K562 (cell line): ENCODE data around the gene COL8A2. TPM values are rescaled to one million over a fixed set of nuclear protein-coding genes. Genes with fewer than 3 reads are reported as not detected.
A peak's percentile ranks its signal among the peaks of the same experiment; 100 is the strongest.

Source experiments
- FOXA1 ChIP-seq: fragments of 450-650 bp; IDR thresholded peaks from 2 replicates; pipeline ENCODE4 v1.6.1; 2016; ENCODE audit warnings: mild to moderate bottlenecking, borderline replicate concordance
- SIRT6 ChIP-seq: IDR thresholded peaks from one replicate; pipeline ENCODE4 v1.6.1; 2012; ENCODE audit warnings: low read depth, mild to moderate bottlenecking, control low read depth, inconsistent platforms, low read length, moderate library complexity
- ZC3H4 ChIP-seq: sonication (generic); formaldehyde crosslinking; IDR thresholded peaks from 2 replicates; pipeline ENCODE4 v1.9.0; 2021; ENCODE audit warnings: missing genetic modification reagents, borderline replicate concordance
- ZFP1 ChIP-seq: fragments of 450-650 bp; formaldehyde crosslinking; IDR thresholded peaks from 2 replicates; pipeline ENCODE4 v1.4.0; 2020; ENCODE audit warnings: mild to moderate bottlenecking, mixed read lengths
- ZNF282 ChIP-seq: sonication (generic); formaldehyde crosslinking; IDR thresholded peaks from 2 replicates; pipeline ENCODE4 v1.8.1; 2023; ENCODE audit warnings: missing genetic modification reagents
- ZNF707 ChIP-seq: fragments of 250-450 bp; sonication (Bioruptor Pico); conservative IDR thresholded peaks from 2 replicates; pipeline ENCODE4 v1.8.0; 2022; ENCODE audit warnings: inconsistent platforms, mild to moderate bottlenecking, moderate library complexity
- ZNF717 ChIP-seq: fragments of 250-450 bp; sonication (Bioruptor Pico); IDR thresholded peaks from 2 replicates; pipeline ENCODE4 v1.5.0; 2021
- polyA plus RNA-seq, 8 experiments: library from polyadenylated mRNA; depleted of rRNA in 4 of 8; stranded (reverse) in 5 of 8; unstranded in 3 of 8; fragments of >200 nt; fragmentation: Nextera tagmentation in 2 of 8; fragmentation: Illumina TruSeq in 1 of 8; extraction: Ambion mirVana in 2 of 8; extraction: Trizol in 1 of 8; gene quantifications; 2 replicates each; pipeline versions ENCODE4 v1.2.1 to v1.2.3, GENCODE V29; 2011 to 2014; ENCODE audit warnings: inconsistent platforms in 1 of 8, missing spikeins in 1 of 8
- total RNA-seq, 7 experiments: library from RNA; depleted of rRNA in 6 of 7; stranded (reverse); fragments of >200 nt in 6 of 7; fragmentation: Illumina TruSeq in 2 of 7; extraction: Trizol in 2 of 7; gene quantifications; 2 replicates each; pipeline versions ENCODE4 v1.2.1 to v1.2.3, GENCODE V29; 2011 to 2021; ENCODE audit warnings: low replicate concordance in 1 of 7
- TF ChIP-seq, protein P1 (sequence below): fragments of 250-450 bp; sonication (Bioruptor Pico); IDR thresholded peaks from 2 replicates; pipeline ENCODE4 v1.4.0; 2020; ENCODE audit warnings: mild to moderate bottlenecking, moderate library complexity, borderline replicate concordance
- TF ChIP-seq, protein P2 (sequence below): sonication (generic); formaldehyde crosslinking; IDR thresholded peaks from 2 replicates; pipeline ENCODE4 v1.8.1; 2023; ENCODE audit warnings: mild to moderate bottlenecking, missing genetic modification reagents
- TF ChIP-seq, protein P3 (sequence below): sonication (generic); formaldehyde crosslinking; IDR thresholded peaks from 2 replicates; pipeline ENCODE4 v1.8.0; 2023; ENCODE audit warnings: mild to moderate bottlenecking, missing genetic modification reagents
- TF ChIP-seq, protein P4 (sequence below): fragments of 200-400 bp; formaldehyde crosslinking; IDR thresholded peaks from 2 replicates; pipeline ENCODE4 v1.6.1; 2017; ENCODE audit warnings: mild to moderate bottlenecking, low read depth, low read length, moderate library complexity
- TF ChIP-seq, protein P5 (sequence below): fragments of 150-350 bp; IDR thresholded peaks from 2 replicates; pipeline ENCODE4 v1.6.1; 2014; ENCODE audit warnings: low read depth, mild to moderate bottlenecking, low read length, borderline replicate concordance

Gene COL8A2
- total and polyA plus RNA-seq, 9 of the 15 experiments (the other 6 are each of a cell fraction or from before 2014, with no cell fraction given), result 0.03 to 0.14 (median 0.04) TPM; not detected in 5

DNA sequence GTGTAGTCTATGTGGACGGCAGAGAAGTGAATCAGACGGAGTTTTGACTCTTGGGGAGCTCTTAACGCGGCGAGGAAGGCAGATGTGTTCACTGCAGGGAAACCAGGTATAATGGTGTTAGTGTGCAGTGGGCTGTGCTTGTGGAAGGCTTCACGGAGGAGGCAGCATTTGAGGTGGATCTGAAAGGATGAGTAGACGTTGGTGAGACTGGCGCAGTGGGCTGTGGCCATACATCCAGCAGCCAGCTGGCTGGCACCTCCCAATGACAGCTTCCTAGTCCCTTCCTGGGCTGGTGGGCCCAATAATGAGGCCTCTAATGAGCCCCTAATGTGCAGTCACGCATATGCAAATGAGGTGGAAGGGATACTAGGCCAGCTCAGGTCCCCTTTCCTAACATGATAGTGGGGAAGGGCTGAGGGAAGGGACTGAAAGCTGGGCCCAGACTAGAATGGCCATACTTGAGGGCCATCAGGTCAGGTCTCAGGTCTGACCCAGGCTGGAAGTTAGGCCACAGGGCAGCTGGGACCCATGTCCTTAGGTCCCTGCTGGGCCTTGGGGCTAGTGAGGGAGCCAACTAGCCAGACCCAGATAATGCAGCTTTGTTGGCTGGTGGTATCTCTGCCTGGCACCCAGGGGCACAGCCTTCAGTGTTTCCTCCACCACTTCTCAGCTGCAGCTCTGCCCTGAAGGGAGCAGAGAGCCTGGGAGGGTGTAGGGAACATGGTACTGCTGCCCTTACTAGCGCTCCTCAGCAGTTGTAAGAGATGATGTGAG, 34.8 kb upstream of the COL8A2 start (continued):
- TF ChIP-seq, protein P1, sequence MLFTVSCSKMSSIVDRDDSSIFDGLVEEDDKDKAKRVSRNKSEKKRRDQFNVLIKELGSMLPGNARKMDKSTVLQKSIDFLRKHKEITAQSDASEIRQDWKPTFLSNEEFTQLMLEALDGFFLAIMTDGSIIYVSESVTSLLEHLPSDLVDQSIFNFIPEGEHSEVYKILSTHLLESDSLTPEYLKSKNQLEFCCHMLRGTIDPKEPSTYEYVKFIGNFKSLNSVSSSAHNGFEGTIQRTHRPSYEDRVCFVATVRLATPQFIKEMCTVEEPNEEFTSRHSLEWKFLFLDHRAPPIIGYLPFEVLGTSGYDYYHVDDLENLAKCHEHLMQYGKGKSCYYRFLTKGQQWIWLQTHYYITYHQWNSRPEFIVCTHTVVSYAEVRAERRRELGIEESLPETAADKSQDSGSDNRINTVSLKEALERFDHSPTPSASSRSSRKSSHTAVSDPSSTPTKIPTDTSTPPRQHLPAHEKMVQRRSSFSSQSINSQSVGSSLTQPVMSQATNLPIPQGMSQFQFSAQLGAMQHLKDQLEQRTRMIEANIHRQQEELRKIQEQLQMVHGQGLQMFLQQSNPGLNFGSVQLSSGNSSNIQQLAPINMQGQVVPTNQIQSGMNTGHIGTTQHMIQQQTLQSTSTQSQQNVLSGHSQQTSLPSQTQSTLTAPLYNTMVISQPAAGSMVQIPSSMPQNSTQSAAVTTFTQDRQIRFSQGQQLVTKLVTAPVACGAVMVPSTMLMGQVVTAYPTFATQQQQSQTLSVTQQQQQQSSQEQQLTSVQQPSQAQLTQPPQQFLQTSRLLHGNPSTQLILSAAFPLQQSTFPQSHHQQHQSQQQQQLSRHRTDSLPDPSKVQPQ, result no peak
- TF ChIP-seq, protein P2, sequence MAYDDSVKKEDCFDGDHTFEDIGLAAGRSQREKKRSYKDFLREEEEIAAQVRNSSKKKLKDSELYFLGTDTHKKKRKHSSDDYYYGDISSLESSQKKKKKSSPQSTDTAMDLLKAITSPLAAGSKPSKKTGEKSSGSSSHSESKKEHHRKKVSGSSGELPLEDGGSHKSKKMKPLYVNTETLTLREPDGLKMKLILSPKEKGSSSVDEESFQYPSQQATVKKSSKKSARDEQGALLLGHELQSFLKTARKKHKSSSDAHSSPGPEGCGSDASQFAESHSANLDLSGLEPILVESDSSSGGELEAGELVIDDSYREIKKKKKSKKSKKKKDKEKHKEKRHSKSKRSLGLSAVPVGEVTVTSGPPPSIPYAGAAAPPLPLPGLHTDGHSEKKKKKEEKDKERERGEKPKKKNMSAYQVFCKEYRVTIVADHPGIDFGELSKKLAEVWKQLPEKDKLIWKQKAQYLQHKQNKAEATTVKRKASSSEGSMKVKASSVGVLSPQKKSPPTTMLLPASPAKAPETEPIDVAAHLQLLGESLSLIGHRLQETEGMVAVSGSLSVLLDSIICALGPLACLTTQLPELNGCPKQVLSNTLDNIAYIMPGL, result no peak
- no peak for TF ChIP-seq ZNF717
- TF ChIP-seq, protein P3, sequence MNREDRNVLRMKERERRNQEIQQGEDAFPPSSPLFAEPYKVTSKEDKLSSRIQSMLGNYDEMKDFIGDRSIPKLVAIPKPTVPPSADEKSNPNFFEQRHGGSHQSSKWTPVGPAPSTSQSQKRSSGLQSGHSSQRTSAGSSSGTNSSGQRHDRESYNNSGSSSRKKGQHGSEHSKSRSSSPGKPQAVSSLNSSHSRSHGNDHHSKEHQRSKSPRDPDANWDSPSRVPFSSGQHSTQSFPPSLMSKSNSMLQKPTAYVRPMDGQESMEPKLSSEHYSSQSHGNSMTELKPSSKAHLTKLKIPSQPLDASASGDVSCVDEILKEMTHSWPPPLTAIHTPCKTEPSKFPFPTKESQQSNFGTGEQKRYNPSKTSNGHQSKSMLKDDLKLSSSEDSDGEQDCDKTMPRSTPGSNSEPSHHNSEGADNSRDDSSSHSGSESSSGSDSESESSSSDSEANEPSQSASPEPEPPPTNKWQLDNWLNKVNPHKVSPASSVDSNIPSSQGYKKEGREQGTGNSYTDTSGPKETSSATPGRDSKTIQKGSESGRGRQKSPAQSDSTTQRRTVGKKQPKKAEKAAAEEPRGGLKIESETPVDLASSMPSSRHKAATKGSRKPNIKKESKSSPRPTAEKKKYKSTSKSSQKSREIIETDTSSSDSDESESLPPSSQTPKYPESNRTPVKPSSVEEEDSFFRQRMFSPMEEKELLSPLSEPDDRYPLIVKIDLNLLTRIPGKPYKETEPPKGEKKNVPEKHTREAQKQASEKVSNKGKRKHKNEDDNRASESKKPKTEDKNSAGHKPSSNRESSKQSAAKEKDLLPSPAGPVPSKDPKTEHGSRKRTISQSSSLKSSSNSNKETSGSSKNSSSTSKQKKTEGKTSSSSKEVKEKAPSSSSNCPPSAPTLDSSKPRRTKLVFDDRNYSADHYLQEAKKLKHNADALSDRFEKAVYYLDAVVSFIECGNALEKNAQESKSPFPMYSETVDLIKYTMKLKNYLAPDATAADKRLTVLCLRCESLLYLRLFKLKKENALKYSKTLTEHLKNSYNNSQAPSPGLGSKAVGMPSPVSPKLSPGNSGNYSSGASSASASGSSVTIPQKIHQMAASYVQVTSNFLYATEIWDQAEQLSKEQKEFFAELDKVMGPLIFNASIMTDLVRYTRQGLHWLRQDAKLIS (CRISPR knock-in tag), result no peak
- no peak for TF ChIP-seq SIRT6
- TF ChIP-seq, protein P4, sequence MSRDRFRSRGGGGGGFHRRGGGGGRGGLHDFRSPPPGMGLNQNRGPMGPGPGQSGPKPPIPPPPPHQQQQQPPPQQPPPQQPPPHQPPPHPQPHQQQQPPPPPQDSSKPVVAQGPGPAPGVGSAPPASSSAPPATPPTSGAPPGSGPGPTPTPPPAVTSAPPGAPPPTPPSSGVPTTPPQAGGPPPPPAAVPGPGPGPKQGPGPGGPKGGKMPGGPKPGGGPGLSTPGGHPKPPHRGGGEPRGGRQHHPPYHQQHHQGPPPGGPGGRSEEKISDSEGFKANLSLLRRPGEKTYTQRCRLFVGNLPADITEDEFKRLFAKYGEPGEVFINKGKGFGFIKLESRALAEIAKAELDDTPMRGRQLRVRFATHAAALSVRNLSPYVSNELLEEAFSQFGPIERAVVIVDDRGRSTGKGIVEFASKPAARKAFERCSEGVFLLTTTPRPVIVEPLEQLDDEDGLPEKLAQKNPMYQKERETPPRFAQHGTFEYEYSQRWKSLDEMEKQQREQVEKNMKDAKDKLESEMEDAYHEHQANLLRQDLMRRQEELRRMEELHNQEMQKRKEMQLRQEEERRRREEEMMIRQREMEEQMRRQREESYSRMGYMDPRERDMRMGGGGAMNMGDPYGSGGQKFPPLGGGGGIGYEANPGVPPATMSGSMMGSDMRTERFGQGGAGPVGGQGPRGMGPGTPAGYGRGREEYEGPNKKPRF, result no peak
- TF ChIP-seq ZFP1 (CRISPR knock-in tag), result no peak
- TF ChIP-seq ZNF282 (CRISPR knock-in tag), result peak; percentile 86; the same call in 1 of the 2 replicates
- TF ChIP-seq FOXA1, result no peak
- TF ChIP-seq ZNF707, result no peak
- TF ChIP-seq ZC3H4 (CRISPR knock-in tag), result 0 out of 2 replicates have a peak, but pooled peaks have one; percentile 55
- TF ChIP-seq, protein P5, sequence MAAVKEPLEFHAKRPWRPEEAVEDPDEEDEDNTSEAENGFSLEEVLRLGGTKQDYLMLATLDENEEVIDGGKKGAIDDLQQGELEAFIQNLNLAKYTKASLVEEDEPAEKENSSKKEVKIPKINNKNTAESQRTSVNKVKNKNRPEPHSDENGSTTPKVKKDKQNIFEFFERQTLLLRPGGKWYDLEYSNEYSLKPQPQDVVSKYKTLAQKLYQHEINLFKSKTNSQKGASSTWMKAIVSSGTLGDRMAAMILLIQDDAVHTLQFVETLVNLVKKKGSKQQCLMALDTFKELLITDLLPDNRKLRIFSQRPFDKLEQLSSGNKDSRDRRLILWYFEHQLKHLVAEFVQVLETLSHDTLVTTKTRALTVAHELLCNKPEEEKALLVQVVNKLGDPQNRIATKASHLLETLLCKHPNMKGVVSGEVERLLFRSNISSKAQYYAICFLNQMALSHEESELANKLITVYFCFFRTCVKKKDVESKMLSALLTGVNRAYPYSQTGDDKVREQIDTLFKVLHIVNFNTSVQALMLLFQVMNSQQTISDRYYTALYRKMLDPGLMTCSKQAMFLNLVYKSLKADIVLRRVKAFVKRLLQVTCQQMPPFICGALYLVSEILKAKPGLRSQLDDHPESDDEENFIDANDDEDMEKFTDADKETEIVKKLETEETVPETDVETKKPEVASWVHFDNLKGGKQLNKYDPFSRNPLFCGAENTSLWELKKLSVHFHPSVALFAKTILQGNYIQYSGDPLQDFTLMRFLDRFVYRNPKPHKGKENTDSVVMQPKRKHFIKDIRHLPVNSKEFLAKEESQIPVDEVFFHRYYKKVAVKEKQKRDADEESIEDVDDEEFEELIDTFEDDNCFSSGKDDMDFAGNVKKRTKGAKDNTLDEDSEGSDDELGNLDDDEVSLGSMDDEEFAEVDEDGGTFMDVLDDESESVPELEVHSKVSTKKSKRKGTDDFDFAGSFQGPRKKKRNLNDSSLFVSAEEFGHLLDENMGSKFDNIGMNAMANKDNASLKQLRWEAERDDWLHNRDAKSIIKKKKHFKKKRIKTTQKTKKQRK, result no peak
